GM18520 (cell line): ENCODE measurements around the gene CABLES2.

Source experiments
- ATAC-seq: cut with Tn5 transposase; IDR thresholded peaks from one replicate; pipeline ENCODE4 v1.9.1; 2021; ENCODE audit not compliant: unreplicated experiment

The CABLES2 gene

DNA sequence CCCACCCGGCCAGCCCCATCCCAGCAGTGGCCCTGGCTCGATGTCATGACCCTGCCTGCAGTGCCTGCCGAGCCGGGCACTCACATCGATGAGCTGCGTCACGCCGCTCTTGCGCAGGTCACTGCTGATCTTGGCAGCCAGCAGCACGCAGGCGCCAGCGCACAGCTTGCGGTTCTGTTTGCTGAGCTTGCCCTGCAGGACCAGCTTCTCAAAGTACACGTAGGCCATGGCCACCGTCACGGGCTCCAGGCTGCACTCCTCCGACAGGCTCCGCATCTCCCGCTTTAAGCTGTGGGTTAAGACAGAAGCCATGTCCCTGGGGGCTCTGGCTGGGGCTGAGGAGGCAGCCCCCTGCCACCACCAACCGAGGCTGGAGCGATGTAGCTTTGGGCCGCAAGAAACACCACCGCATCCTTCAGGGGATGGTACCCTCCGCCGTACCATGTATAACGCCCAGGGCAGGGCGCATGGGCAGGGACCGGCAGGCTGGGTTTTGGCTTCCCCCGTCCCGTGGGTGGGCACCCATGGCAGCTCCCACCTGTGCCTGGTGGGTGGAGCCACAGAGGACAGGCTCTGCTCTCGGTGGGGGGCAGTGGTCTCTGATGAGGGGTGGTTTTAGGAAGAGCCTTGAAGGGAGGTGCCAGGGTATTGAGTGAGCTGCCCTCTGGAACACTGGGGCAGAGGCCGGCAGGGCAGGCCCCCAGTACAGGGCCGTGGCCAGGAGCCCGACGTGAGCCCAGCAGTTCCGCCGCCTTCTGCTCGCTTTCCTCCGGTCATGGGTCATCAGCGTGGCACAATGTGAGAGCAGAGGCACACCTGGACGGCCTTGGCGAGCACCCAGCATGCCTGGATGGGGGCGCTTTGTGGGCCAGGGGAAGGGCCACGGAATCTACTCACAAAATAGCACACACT lies 15.7 kb downstream of the CABLES2 start:
- ATAC-seq, result no peak

DNA sequence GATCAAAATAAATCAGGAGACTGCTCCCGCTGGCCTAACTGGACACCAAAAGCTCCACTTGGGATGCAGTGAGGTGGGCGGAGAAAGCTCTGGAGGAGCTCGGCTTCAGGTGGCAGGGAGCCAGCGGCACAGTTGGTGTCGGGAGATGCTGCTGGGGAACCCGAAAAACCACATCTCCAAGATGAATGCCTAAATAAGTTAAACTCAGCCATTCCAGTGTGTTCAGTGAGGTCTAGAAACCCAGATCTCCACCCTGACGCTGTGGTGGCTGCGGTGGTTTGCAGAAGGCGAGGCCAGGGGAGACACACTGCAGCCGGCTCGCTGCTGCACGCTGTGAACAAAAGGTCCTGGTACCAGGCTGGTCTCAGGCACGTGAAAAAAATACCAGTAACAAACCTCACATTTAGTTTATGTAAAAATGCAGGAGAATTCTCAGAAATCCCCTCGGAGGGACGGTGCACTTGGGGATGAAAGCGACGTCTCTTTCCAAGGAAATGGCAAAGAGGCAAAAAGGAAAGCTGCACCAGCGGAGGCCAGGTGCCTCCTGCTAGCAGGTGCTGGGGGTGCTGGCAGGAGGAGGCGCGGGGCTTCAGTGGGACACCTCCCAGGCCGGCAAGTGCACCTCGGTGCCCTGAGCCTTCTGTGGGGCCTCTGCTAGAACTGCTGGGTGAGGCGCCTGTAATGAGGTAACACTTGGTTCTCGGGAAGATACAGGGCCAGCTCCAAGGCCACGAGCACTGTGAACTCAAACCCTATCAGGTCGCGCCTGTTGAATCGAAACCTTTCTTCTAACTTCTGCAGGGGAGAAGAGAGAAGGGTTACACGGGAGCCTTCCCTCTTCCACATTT lies 16.5 kb downstream of the CABLES2 start:
- ATAC-seq, result no peak

DNA sequence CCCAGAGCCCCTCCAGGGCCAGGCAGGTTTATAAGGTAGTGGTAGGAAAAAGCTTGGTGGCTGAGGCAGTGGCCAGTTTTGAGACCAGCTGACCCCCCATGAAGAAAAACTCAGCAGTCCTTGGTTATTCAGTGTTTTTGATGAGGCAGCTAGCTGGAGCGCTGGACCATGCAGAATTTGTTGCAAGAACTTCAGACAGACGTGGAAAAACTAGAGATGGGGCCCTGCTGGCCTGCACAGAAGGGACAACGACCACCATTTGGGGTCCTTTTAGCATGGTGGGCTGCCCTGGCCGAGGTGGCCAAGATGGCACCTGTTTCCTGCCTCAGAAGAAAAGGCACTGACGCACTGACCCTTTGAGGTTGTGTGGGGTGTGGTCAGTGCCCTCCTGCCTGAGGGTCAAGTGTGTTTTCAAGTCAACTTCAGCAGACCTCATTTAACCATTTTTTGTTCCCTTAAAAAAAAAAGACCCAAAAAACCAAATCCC lies 17.4 kb downstream of the CABLES2 start:
- no peak for ATAC-seq

DNA sequence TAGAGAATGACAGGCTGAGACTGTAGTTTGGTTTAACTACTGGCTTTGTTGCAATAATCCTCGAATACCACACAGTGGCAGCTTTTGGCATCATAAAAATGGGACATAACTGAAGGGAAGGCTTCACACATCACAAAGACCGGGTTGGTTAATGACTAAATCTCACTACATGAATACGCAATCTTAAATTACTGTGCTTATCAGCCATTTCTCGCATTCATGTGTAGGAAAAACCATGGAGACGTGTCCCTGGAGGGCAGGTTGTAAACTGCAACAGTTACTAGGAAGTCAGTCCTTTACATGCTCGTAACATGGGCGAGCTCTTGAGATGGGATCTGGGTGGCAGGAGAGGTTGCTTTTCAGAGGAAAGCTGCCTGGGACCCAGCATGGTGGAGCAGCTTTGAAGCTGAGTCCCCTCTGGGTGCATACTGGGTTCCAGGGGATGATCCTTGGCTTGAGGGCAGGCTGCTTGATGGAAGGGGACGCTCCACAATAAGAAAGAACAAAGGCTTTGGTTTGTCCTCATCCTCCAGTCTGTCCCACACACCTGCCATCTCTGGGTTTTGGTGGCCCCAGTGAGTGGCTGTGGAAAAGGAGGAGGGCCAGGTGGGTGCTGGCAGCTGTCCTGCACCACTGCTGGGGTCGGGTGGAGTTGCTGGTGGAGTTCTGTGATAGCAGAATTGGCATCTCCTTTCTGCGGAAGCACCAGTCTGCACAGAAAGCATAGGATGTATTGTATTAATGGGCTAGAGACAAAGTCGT lies 18.1 kb downstream of the CABLES2 start:
- ATAC-seq, result no peak

DNA sequence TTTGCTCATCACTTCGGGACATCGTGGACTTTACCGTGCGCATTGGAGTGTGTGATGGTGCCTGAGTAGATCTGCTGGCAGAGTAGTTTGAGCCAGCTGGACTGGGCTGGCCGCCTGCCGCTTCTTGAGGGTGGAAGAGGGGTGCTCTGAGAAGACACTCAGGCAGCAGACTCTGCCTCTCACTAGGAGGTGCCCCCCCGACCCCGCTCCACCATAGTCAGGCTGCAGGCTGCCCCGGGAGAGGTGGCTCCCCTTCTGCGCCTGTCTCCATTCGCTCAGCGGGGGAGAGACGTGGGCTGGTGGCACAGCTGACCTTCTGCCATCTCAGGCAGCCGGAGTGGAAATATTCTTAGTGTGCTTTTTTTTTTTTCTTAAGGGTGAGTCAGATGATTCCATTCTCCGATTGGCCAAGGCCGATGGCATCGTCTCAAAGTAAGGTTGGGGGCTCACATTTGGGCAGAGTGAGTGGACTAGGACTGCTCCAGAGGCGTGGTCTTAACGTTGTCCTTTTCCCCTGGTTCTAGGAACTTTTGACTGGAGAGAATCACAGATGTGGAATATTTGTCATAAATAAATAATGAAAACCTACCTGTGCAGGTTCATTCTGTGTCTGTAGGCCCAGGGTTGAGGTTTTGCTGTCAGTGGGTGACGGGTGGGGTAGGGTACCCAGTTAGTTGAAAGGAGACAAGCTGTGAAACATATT lies 19.0 kb downstream of the CABLES2 start:
- no peak for ATAC-seq

DNA sequence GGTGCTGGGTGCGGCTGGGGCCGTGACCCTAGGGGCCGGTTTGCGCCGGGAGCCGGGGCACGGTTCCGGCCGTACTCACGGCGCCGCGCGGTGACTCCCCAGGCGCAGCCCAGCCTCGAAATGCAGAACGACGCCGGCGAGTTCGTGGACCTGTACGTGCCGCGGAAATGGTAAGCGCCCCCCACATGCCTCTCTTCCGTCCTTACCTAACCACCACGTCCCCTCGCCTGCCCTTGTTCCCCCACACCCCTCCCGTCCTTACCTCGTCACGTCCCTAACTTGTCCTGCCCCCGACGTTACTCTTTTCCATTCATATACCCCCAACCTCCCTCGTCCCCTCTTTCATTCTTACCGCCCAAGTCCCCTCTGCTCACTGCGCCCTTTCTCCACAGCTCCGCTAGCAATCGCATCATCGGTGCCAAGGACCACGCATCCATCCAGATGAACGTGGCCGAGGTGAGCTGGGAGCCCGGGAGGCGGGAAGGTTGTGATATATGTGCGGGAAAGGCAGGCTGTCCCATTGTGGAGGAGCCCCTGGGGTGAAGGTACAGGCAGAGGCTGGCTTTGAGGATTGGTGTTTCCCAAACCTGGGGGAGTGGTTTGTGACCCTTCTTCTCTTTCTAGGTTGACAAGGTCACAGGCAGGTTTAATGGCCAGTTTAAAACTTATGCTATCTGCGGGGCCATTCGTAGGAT lies 19.7 kb downstream of the CABLES2 start:
- ATAC-seq, result no peak

DNA sequence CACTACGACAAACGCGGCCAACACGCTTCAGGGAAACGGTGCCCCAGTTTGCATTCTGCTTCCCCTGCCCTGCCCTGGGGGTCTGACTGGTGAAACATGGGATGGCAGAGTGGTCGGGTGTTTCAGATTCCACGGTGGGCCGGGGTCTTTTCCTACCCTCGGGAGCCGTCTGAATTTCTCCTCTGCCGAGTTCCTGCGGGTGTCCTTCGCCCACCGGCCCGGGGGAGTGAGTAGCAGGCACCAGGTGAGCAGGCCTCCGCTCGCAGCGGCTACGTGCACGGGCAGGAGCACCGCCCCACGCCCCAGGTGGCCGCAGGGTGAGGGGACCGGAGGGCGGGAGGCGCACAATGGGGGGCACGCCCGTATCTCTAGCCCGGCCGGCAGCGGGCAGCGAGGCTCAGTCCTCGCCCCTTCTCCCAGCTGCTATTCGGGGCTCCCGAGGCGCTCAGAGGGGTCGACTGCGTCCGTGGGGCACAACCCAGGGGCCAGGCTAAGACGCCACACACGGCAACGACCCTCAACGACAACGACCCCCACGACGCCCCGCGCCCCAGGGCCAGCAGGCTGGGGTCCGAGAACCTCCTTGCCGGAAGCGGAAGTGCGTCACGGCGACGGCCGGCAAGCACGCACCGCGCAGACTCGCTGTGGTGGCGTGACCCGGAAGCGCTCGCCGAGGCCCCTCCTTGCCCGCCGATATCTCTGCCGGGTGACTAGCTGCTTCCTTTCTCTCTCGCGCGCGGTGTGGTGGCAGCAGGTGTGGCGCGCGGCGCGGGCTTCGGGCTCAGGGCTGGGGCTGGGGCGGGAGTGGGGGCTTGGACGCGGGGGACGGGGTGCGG lies 20.5 kb downstream of the CABLES2 start, which contains the start of gene RPS21:
TSS of gene RPS21 (plus strand) at position 721 of the 836 bp plus-strand sequence. CDS start 236 bp downstream, outside the sequence.
- peak; percentile 73 for ATAC-seq

DNA sequence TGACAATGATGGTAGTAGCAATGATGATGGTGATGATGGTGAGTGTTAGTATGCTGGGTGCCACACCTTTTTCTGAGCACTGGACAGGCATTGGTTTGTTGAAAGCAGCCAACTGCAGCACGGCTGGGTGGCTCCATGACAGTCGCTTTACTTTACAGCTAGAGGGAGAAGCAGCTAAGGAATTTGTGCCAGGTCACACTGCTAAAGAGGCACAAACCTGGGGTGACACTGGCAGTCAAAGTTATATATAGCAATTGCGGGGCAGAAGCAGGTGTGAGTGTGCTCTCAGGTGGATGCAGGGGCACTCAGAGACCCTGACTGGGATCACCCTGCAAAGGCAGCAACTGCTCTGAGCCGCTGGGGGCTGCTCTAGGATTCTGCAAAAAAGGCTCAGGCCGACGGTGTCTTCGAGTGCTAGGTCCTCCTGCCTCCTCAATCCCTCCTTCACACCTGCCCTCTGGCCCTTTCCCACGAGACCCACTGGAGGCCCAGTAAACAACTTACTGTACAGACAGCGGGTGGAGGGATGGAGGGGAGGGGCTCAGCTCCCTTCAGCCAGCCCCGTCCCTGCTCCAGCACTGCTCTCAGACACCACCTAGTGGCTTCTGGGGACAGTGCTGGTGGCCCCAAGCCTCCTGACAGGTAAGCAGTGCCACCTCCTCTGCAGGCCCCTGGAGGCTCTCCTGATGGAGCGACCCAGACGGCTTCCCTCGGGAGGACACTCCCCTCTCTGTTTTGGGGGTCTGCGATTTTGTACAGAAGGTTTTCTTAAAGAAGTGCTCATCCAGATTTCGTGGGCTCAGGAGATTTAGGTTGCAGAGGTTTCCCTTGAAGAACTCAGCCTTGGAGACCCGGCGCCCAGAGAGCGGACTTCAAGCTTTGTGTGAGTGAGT lies 24.5 kb downstream of the CABLES2 start:
- ATAC-seq, result peak; percentile 36

DNA sequence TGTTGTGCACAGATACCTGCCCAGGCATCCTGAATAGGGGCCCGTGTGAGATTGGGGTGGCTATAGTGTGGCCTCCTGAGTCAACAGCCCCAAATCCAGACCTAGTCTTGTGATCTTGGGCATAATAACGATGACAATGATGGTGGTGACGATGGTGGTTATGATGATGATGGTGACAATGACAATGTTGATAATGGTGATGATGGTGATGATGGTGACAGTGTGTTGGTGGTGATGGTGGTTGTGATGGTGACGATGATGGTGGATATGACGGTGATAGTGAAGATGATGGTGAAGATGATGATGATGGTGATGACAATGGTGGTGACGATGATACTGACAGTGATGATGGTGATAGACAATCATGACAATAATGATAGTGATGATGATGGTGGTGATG lies 25.2 kb downstream of the CABLES2 start:
- ATAC-seq, result no peak

DNA sequence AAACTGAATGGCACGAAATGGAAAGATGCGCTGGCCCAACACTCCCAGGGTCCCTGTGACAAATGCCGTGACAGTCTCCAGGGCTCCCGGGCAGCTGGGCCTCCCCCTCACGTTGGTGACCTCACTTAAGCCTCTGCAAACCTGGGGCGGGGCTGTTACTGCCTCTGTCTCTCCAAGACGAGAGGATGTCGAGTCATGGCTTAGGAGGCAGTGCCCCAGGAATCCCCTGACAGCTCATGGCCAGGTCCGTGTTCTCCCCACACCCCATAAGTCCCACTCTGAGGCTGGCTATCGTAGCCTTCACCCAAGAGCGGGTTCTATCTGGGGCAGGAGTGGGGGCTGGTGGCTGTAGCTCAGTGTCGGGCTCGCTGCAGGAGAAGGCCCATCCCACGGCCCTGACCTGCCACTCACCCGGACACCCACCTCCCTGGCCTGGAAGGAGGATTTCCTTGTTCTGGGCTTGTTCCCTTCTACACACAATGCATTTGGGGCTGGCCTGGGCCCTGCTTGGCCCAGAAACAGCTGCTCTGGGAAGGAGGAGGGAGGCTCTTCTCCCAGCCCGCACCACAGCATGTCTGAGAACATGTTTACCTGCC lies 25.8 kb downstream of the CABLES2 start:
- no peak for ATAC-seq

DNA sequence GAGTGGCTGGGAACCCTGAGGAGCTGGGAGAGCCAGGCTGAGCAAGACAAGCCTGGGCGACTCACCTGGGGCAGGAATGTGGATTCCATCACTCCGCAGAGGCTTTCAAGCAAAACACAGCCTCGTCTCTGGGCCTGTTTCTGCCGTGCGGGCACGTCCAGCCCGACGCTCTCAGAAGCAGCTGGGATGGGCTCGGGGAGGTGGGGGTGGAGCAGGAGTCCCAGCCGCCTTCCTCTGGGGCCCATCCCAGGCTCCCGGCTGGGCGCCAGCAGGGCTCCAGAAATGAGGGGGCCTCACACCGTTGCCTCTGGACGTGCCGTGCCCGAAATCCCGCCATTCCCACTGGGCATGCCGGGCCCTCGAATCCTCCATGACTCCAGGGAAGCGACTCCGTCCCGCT lies 28.9 kb downstream of the CABLES2 start:
- ATAC-seq, result no peak

DNA sequence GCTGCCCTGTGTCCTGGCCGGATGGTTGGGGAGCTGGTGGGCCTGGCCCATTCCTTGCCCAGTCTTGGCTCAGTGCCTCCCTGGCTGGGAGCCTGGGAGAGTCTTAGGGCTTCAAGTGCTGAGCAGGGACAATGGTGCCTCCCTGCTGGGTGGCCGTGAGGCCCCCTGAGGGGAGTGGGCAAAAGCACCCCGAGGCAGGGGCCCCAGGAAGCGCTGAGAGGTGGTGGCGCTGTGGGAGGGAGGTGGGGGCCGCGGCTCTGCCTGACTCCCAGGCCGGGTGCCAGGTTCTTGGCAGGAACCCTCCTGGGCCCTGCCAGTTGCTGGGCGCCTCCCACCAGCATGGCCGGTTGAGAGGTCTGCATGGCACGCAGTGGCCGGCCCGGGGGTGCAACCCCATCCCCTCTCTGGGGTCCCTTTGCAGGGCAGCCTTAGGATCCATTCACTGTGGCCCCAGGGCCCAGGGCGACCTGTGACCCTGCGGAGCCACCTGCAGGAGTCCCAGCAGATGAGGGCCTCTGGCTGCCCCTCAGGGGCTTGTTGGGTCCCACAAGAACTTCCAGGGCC lies 29.4 kb downstream of the CABLES2 start:
- ATAC-seq, result no peak

DNA sequence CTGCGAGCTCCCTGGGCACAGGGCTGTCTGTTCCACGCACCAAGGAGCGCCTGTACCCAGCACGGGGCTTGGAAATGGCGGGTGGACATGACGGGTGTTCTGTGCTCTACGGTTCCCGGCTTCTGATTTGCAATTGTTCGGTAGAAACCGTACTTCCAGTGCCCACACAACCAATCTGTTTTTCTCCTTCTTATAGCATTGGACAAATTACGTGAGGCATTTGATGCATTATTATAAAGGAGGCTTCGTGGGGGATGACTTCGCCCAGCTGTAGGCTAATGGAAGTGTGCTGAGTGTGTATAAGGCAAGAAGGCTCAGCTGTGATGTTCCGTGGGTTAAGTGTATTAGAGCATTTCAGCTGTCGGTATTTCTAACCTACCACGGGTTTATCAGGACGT lies 30.0 kb downstream of the CABLES2 start:
- no peak for ATAC-seq

DNA sequence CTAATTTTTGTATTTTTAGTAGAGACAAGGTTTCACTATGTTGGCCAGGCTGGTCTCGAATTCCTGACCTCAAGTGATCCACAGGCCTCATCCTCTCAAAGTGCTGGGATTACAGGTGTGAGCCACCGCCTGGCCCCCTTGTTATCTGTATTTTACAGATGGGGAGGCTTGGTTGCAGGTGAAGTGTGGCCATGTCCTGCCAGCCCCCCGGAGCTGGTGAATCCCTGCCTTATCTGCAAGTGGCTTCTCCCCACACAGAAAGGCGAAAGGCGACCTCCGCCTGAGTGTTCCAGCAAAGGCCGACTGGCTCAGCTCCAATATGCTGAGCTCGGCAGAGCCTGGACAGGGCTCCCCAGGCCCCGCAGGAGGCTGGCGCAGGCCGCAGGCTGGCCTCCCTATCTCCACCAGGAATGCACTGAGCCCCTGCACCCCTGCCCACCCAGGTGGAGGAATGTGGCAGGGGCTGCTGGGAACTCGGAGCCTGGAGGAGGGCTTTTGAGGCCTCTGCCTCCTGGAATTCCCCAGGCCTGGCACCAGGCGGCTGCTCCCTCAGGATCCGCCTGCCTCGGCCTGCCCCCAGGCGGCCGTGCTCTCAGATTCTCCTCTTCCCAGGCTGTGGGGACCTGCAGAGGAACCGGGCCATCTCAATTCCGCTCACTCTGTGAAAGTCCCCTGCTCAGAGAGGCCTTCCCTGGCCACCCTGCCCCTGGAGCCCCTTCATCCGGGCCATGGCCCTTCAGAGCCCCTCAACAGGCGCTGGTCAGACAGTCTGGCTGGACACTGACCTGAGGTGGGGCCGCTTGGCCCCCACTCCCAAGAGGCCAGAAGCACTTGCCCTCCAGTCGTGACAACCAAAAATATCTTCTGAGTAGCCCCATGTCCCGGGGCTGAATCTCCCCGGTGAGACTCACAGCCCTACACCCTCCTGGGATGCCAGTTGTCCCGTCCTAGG lies 30.7 kb downstream of the CABLES2 start:
- ATAC-seq, result no peak

DNA sequence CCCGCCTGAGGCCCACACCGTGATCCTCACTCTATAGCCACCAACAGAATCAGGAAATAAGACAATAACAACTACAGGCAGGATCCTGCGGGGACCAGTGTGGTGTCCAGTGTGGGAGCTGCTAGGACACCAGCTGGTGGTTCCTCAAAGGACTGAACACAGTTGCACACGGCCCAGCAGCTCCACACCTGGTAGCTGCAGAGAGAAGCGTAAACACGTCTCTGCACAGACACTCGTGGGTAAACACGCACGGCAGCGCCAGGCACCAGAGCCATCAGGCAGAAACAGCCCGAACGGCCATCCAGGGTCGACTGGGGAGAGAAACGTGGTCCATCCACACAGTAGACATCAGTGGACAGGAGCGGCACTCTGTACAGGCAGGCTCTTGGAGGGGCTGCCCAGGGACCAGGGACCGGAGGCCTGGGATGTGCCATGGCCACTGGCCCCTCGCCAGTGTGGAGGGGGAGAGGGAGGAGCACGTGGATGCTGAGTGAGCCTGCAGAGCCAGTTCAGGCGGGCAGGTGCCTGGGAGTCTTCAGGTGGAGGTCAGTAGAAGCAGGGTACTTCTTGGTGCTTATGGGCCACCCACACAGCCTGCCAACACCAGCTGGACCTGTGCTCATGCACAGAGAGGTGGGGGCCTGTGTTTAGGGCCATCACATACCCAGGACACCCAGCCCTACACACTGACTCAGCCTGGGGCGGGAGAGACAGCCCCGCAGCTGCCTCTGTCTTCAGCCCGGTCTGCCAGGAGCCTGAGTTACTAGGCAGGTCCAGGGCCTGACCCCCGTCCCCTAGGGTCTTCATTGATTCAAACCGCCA lies 32.5 kb downstream of the CABLES2 start:
- ATAC-seq, result no peak
